GM21723 (cell line): ENCODE data around the gene LNX1.
"Not testable (repeated sequence)": the region's sequence is repeated elsewhere in the genome, so short reads cannot be mapped to it uniquely, and the experiment has no call there.

Experiments
- ATAC-seq: cut with Tn5 transposase; IDR thresholded peaks from one replicate; pipeline ENCODE4 v1.9.1; 2021; ENCODE audit warnings: mild to moderate bottlenecking, moderate library complexity; ENCODE audit not compliant: unreplicated experiment

Gene LNX1

DNA sequence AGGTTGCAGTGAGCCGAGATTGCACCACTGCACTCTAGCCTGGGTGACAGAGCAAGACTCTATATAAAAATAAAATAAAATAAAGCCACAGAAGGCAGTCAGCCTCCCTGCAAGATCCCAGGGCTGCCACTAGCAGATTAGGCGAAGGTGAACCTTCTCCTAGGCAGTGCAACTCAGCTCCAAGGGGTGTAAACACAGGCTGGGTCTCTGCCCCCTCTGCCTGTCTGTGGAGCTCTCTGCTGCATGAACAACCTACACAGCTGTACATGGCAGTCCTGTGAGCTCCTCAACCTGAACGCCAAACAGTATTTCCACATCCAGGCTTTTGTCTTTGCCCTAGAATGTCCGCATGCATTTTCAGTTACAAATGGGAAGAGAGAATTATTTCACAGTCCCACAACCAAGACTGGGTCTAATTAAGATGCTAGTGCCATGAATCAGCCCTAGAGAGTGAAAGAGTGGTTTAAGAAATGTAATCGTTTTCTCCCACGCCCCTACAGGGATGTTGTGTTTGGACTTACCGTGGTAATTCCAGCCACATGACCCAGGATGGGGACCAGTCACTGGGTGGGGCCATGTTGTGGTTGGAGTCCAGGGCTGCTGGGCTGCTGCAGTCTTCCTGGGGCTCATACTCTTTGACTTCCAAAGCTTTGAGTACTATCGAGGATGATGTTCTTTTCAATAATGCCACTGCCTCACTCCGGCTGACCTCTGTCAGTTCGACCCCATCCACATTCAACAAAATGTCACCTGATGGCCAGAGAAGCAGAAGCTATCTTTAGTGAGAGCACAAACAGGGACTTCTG is 114.9 kb downstream of the LNX1 start:
- no peak for ATAC-seq

DNA sequence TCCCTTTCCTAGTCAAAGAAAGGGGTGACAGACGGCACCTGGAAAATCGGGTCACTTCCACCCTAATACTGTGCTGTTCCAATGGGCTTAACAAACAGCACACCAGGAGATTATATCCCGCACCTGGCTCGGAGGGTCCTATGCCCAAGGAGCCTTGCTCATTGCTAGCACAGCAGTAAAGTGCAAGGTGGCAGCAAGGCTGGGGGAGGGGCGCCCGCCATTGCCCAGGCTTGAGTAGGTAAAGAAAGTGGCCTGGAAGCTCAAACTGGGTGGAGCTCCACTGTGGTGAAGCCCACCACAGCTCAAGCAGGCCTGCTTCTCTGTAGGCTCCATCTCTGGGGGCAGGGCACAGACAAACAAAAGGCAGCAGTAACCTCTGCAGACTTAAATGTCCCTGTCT is 124.7 kb downstream of the LNX1 start:
- not testable (repeated sequence) for ATAC-seq

DNA sequence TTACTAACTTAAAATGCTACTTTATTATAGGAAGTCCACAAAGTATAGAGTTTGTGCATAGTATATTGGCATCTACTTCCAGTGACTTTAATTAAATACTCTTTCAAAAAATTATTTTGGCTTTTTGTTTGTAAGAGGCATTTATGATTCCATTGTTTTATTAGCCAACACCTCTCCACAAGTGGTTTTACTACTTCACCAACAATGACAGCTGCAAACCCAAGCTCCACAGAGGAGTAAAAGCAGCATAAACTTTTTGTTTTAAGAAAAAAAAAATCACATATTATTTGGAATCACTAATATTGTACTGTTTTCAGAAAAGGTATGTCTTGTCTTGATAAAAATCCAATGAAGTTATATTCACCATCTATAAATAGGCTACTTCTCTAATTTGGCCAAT is 125.4 kb downstream of the LNX1 start:
- no peak for ATAC-seq

DNA sequence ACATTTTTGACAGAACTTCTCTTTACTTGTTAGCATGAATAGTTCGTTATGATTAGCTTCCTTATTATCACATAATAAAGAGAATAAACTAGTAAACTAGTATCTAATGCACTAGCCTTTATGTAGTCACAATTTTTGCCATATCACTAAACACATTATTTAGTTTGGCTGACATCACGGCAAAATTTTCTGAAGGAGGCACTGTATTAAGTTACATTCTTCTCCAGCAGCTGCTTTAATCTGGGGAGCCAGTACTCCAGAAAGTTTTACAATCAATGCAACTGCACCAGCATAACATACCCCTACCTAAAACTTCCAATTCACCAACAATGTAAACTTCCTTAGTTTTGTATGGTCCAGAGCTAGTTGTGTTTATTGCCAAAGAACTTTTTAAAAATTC is 126.0 kb downstream of the LNX1 start:
- no peak for ATAC-seq

DNA sequence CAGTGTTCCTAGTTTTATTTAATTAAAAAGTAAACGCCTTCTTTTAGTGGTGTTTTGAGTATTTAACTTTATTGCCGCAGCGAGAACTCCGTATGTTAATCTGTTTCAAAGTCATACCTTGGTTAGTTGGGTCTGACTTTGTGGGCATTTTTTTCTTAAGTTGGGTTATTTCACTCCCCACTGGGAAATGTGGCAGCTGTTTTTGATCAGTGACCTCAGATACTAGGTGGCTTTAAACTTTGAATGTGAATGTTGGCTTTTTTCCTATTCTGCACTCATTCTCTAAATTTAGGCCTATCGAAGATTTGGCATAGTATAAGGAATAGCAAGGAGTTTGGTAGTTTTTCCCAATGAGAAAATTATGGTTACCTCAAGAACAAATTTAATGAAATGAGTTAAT is 127.9 kb downstream of the LNX1 start:
- no peak for ATAC-seq

DNA sequence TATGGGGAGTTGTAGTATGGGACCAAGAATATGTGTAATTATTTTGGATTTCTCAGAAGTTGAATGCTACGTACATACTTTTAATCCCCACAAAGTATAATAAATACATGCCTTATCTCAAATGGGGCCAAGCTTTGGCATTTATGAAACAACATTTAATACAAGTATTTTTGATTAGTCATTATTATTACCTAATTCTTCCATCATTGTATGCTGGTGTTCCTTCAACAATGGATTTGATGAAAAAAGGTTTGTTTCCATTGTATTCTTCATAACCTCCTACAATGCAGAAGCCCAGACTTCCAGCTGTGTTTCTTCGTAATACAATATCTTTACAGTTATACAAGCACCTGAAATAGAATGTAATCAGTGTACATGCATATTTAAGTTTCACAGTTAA is 130.0 kb downstream of the LNX1 start:
- no peak for ATAC-seq

DNA sequence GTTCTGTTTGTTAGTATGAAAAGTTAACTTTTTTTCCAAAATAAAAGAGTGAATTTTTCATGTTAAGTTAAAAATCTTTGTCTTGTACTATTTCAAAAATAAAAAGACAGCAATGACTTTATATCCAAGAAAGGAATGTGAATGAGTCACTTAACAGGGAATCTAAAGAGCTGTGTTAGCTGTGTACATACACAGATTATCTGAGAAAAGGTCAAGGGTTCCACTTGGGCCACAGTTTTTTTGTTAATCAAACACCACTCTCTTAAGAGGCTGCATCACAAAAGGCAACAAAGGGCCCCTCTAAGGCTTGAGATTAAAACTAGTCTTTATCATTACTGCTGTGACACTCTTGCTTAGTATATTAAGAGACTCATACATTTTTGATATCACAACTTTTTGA is 131.7 kb downstream of the LNX1 start:
- no peak for ATAC-seq

DNA sequence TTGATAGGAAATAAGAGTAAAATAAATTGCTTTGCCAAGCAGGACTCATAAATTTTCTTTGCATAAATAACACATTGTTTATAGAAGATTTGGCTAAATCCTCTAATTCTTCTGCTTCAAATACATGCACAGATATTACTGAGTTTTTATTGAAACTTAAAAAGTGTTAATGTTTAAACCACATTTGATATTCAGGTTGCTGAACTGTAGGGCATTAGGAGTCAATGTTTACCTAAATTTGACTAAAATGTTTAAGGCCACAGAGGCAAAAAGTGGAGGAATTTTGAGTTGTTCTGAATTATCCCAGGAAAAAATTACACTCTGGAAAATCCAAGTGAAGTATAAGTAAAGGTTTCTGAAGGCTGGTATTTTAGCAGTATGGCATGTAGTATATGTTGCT is 135.1 kb downstream of the LNX1 start:
- ATAC-seq, result no peak

DNA sequence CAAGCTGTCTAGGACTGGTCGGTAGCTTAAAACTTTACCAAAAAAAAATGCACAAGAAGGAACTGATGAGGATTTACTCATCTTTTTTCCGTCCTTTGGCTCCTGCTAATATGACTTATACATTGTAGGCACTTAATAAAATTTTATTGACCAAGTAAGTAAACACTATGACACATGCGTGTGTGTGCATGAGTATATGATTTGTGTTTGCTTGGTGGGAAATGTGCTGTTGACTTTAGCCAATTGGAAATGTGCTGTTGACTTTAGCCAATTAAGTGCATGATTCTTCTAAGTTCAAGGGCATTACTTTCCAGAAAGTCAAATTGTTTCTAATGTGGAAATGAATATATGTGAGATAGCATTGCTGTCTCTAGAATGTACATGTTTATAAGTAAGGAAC is 135.5 kb downstream of the LNX1 start:
- ATAC-seq, result no peak

DNA sequence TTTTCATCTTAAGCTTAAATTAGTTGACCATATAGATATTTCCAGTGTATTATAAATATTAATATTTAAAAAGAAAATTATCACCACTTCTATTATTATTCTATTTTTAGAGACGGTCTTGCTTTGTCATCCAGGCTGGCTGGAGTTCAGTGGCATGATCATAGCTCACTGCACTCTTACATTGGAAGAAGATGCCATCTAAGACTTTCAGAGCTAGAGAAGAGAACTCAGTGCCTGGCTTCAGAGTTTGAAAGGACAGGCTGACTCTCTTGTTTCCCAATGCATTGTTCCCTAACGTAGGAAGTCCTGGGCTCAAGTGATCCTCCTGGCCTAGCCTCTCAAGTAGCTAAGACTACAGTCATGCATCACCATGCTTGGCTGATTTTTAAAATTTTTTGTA is 137.9 kb downstream of the LNX1 start:
- no peak for ATAC-seq

DNA sequence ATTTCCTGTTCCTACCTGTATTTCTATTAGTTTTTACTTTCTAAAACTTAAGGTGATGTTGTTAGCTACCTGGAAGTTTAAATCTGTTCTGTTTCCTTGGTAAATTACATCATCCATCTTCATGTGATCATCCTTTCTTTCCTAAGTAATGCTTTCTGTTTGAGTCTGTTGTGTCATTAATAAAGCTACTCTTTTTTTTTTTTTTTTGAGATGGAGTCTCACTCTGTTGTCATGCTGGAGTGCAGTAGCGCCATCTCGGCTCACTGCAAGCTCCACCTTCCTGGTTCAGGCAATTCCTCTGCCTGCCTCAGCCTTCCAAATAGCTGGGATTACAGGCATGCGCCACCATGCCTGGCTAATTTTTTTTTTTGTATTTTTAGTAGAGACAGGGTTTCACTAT is 140.5 kb downstream of the LNX1 start:
- ATAC-seq, result no peak

DNA sequence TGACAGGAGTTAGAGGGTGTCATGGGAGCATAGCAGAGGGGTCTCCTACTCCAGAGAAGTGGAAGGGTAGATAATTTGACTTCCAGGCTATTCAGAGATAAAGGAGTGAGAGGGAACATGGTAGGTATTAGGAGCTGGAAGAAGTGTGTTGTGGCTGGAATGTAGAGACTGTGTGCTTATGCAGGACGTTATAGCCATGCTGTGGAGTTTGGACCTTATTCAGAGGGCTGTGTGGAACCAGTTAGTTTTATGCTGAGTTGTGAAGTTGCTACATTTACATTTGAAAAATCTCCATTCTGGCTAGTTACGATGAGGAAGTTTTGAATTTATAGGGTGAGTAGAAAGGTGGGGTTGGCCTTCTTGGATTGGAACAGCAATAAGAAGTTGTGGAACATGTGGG is 146.3 kb downstream of the LNX1 start:
- ATAC-seq, result no peak

DNA sequence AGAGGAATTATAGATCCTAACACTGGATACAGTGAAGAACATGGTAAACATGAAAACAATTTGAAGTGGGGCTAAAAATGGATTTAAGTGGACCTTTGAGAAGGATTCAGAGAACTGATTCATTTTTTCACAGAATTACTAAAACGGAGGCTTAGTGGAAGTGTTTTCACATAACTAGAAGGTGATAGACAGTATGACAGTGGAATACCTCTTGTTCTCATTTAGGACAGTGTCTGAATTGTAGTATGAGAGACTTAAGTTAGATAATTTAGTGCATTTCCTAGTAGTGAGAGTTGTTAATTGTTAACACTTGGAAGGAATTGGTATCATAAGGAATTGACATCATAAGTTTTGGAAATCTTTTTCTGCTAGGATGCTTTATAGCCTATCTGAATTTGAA is 149.7 kb downstream of the LNX1 start:
- no peak for ATAC-seq

DNA sequence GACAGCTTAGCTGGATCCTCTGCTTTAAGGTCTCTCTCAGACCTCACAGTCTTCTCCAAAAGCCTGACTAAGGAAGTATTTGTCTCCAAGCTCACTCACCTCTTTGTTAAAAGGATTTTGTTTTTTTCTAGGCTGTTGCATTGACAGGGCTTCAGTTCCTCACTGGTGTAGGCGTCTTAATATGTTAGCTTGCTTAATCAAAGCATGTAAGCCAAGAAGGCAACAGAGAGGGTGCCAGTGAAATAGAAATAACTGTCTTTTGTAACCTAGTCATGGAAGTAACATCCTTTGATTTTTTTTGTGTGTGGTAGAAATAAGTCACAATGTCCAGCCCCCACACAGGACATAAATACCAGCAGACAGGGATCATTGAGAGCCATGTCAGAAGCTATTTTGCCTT is 155.0 kb downstream of the LNX1 start:
- no peak for ATAC-seq

DNA sequence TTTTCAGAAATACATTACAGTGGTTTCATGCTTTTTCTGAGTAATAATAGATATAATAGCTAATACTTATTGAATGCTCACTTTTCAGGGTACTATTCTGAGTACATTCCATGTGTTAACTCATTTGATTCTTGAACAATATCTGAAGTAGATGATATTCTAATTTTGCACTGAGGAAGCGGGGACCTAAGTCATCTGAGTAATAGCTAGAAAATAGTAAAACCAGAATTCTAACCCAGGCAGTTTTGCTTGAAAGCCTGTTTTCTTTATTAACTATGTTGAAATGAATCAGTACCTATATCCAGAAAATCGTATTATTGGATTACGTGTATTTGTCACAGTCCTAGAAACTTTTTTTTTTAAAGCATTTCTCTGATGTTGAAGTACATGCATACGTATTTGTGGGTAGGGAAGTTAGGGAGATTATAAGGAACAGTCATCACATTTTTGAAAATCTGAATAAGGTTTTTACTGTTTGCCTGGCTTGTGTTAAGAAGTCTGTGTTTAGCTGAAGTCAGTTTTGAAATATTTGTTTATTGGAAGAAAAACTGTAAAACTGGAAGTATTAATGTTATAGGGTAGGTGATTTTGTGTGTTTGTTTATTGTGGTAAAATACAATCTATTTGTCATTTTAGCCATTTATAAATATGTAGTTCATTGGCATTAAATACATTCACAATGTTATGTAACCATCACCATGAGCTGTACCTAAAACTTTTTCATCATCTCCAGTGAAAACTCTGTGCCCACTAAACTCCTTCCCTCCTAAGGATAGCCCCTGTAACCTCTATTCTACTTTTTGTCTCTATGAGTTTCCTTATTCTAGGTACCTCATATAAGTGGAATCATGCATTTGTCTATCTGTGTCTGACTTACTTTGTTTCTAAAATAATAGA is 158.5 kb downstream of the LNX1 start:
- ATAC-seq, result no peak

DNA sequence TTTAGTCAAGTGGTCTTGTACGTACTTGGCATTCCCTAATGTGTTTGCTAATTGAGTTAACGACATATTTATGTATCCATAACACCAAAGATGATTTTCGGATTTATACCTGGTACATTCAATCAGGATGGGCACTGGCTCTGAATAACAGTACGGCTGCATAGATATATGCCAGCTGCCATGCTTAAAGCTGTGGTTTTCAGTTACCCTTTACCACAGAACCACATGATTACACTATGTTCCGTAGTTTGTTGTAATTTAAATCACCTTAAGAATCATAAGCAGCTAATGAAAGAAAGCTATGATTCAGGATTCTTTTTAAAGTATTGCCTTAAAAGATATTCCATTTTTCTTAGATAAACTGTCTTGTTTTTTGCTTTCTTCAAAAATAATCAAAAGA is 160.2 kb downstream of the LNX1 start:
- no peak for ATAC-seq

DNA sequence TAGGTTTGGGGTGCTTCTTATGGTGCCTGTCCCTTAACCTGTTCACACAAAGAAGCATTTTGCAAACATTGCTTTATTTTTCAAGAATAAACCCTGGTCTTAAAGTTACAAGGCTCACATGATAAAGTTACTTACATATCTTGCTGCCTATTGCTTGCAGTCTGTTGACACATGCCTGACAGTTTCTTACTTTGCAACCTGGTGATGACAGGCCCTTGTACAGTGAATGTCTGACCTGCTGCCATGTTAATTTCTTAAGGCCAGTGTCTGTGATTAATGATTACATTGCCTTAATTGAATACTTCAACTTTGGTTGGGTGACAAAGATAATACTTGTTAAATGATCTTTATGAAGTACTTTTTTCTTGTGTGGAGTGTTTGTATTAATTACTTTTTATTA is 163.9 kb downstream of the LNX1 start:
- ATAC-seq, result no peak

DNA sequence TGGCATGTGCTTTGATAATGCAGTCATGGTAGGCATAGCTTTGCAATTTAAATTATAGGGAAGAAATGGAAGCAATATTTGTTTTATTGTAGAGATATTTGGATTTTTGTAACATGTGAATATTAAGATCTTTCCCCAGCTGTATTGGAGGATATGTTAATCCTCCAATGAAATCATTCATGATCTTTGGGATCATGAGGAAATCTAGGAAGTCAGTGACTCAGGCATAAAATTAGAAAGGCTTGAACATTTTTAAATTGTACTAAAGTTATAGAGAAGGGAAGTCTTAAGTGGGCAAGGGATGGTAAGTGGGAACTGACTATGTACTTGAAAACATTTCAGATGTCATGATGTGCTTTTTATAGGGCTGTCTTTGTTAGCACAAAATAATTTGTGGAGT is 167.0 kb downstream of the LNX1 start:
- no peak for ATAC-seq

DNA sequence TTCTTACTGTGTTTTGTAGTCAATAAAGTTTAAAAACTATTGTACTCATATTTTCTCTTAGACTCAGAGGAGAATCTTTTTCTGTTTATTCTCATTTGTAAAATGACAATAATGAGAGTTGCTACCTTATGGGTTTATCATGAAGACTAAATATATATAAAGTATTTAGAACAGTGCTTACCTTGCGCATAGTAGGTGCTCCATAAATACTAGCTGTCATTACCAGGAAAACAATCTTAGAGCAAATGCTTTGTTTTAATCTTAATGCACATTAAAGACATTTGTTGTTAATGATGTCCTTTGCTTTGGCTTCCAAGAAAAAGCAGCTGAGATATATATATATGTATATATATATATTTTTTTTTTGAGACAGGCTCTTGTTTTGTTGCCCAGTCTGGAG is 168.9 kb downstream of the LNX1 start:
- no peak for ATAC-seq

DNA sequence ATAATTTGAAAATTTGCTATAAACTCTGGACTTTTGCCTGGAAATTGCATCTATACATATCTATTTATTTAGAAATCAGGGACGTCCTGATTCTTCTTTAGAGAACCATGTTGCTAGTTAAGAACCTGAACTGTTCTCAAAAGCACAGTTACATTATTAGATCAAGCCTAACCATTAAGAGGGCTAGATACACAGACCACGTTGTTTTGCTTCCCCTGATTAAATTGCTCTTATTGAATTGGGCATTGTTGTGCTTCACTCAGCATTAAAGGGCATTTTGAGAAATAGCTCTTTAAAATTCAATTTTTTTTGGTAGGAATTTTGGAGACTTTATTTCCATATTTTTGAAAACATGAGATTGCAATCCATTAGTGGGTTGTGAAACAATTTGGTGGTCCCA is 169.5 kb downstream of the LNX1 start:
- no peak for ATAC-seq

DNA sequence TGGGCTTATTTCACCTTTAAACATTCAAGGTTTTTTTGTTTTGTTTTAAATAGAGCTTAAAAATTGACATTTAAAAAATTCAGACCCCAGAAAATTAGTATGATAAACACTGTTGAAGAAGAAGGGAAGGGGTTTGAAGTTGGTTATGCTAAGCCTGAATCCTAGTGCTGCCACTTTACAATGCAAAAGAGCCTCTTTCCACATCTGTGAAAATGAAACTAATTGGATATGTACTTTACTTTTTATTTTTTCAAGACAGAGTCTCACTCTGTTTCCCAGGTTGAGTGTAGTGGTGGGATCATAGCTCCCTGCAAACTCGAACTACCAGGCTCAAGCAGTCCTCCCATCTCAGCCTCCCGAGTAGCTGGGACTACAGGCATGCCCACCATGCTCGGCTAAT is 172.1 kb downstream of the LNX1 start:
- no peak for ATAC-seq

DNA sequence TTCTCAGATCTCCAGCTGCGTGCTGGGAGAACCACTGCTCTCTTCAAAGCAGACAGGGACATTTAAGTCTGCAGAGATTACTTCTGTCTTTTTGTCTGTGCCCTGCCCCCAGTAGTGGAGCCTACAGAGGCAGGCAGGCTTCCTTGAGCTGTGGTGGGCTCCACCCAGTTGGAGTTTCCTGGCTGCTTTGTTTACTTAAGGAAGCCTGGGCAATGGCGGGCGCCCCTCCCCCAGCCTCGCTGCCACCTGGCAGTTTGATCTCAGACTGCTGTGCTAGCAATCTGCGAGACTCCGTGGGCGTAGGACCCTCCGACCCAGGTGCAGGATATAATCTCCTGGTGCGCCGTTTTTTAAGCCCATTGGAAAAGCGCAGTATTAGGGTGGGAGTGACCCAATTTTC is 181.8 kb downstream of the LNX1 start:
- not testable (repeated sequence) for ATAC-seq
